Amygdala (tissue), 56 donors: ENCODE data around the gene ANAPC5.

Source experiments
- DNase-seq, 56 donors: peaks; one replicate each; lab custom pipeline; 2025; lab: John Stamatoyannopoulos, UW

Gene ANAPC5

GRCh38 chr12:121373755-121374154 is 21.5 kb upstream of the ANAPC5 start:
- DNase-seq = no peak

GRCh38 chr12:121371404-121371803 is 19.2 kb upstream of the ANAPC5 start:
- no peak for DNase-seq

GRCh38 chr12:121366063-121366459 is 13.8 kb upstream of the ANAPC5 start:
- no peak for DNase-seq

GRCh38 chr12:121365416-121366062 is 13.3 kb upstream of the ANAPC5 start:
- DNase-seq = peak in 1 of 56 donors; percentile 2

- DNase-seq = no peak
Measured at GRCh38 chr12:121364683-121365121, 12.5 kb upstream of the ANAPC5 start.

GRCh38 chr12:121358073-121358472 is 5.9 kb upstream of the ANAPC5 start:
- no peak for DNase-seq

GRCh38 chr12:121357331-121357730 is 5.1 kb upstream of the ANAPC5 start:
- DNase-seq = no peak

GRCh38 chr12:121356657-121357056 is 4.4 kb upstream of the ANAPC5 start:
- DNase-seq = no peak

- no peak for DNase-seq
Measured at GRCh38 chr12:121355818-121356217, 3.6 kb upstream of the ANAPC5 start.

- DNase-seq = peak in 2 of 56 donors; percentile 40 to 48
Measured at GRCh38 chr12:121352682-121353018, 439 bp upstream of the ANAPC5 start.

GRCh38 chr12:121346747-121347146 is 5.5 kb downstream of the ANAPC5 start:
- DNase-seq = no peak

GRCh38 chr12:121345151-121345815 is 6.9 kb downstream of the ANAPC5 start:
- DNase-seq = peak in 23 of 56 donors; percentile 1 to 38 (median 13)

GRCh38 chr12:121344506-121344905 is 7.7 kb downstream of the ANAPC5 start:
- DNase-seq = no peak

- DNase-seq = no peak
Measured at GRCh38 chr12:121337416-121337815, 14.8 kb downstream of the ANAPC5 start.

- DNase-seq = peak in 9 of 56 donors; percentile 1 to 51 (median 14)
Measured at GRCh38 chr12:121334513-121335343, 17.5 kb downstream of the ANAPC5 start.

GRCh38 chr12:121333747-121334146 is 18.5 kb downstream of the ANAPC5 start:
- no peak for DNase-seq

GRCh38 chr12:121331248-121331647 is 21.0 kb downstream of the ANAPC5 start:
- DNase-seq = no peak

- no peak for DNase-seq
Measured at GRCh38 chr12:121330692-121331091, 21.5 kb downstream of the ANAPC5 start.

- no peak for DNase-seq
Measured at GRCh38 chr12:121330195-121330594, 22.0 kb downstream of the ANAPC5 start.

- no peak for DNase-seq
Measured at GRCh38 chr12:121328620-121329019, 23.6 kb downstream of the ANAPC5 start.

GRCh38 chr12:121326996-121327674 is 25.1 kb downstream of the ANAPC5 start:
- DNase-seq = peak in 51 of 56 donors; percentile 4 to 84 (median 44)
